Measurements from ENCODE around the gene ADGRG6.

The ADGRG6 gene

DNA sequence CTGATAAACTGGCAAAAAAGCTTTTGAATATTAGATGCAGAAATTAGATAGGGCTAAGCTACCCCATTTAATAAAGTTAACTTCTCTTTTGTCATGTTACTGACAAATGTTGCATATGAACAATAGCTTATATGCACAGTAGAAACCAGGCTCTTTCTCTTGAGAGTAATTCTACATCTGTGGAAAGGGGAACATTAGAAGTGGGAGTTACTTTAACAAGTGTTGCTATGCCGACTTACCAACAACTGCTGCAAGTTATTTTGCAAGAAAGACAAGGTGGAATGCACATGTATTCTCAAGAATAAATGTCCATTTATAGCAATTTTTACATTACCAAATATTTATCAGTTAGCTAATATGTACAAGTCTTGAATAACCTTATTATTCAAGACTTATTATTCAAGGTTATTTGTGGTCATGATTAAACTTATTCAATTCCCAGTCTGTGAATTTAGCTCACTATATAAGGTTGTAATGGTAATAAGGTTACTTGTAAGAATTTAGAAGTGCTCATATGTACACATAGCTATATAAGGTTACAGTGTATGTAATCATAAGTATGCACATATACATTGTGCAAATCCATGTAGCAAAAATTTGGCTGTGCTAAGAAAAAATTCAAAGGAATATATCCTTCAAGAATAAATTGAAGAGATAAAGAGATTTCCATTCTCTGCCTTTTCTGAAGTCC lies 38.3 kb downstream of the ADGRG6 start:
- Histone ChIP-seq H2AK5ac (ENCODE audit: low read length, severe bottlenecking) (no peak overlapping the region), H2BK5ac (ENCODE audit: low read depth, low read length, poor library complexity, severe bottlenecking) (no peak overlapping the region), H4K8ac (ENCODE audit: low read length) (no peak overlapping the region), H3K36me3 (ENCODE audit: control insufficient read depth in 1 of 2, insufficient read depth in 2 of 2, low read depth in 1 of 2, low read length in 2 of 2) (no peaks in the 10 kb centered on the region), H3K14ac (ENCODE audit: low read length in 2 of 2) (no peak overlapping the region), H3K23ac (ENCODE audit: low read length in 2 of 2) (no peak overlapping the region), H3K79me1 (replicated peaks; ENCODE audit: low read length, poor library complexity, severe bottlenecking) (no peaks in the 10 kb centered on the region), H3K4me3 (ENCODE audit: insufficient read depth in 1 of 2, low read depth in 1 of 2, low read length in 2 of 2) (no peak overlapping the region), H4K91ac (ENCODE audit: low read length) (no peak overlapping the region), H3K27ac (ENCODE audit: low read length, poor library complexity, severe bottlenecking) (no peak overlapping the region), H3K18ac (ENCODE audit: low read depth in 1 of 2, low read length in 2 of 2) (no peak overlapping the region), H2BK120ac (ENCODE audit: low read depth, low read length) (no peak overlapping the region), H2AFZ (ENCODE audit: low read depth, low read length) (no peak overlapping the region), H3K4me1 (ENCODE audit: control insufficient read depth, insufficient read depth, low read depth, low read length) (no peaks in the 10 kb centered on the region), H2BK12ac (ENCODE audit: low read length in 2 of 2) (no peak overlapping the region), H2BK15ac (ENCODE audit: low read depth, poor library complexity, severe bottlenecking) (no peak overlapping the region), H3K27me3 (ENCODE audit: control insufficient read depth in 1 of 2, insufficient read depth in 1 of 2, low read length in 2 of 2) (no peaks in the 10 kb centered on the region), H3K4me2 (ENCODE audit: low read length, poor library complexity, severe bottlenecking) (no peak overlapping the region), H3K9me3 (ENCODE audit: control insufficient read depth, low read length) (no peaks in the 10 kb centered on the region), H3K9ac (ENCODE audit: low read length) (no peak overlapping the region), H3K4ac (ENCODE audit: low read depth in 1 of 2, low read length in 2 of 2) (no peak overlapping the region)
- DNase-seq, result no peak
- 100% methylated on average over 1 of the region's 1 CpG for WGBS

DNA sequence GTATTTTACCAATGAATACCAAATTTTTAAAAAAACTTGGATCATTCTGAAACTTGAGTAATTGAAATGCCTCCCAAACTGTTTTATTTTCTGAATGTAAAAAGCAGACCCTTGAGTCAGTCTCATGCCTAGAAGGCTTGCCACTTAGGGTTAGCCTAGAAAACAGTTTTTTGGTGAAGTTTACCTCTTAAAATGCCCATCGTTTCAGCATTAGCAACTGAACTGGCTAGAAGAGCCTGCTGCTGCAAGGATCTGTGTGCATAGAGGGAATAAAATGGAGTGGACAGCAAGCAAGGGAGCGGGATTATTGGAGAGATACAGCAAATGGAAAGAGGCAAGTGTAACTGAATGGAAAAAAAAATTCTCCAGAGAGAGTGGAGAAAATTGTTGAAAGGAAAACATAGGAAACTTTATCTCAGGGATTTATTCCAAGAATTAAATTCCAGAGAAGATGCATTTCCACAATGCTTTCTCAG lies 40.1 kb downstream of the ADGRG6 start:
- no peak for DNase-seq
- no peak overlapping the region for H4K91ac ChIP-seq (ENCODE audit: low read length)
- no peak overlapping the region for H3K9ac ChIP-seq (ENCODE audit: low read length)
- no peaks in the 10 kb centered on the region for H3K36me3 ChIP-seq (ENCODE audit: control insufficient read depth in 1 of 2, insufficient read depth in 2 of 2, low read depth in 1 of 2, low read length in 2 of 2)
- no peak overlapping the region for H3K4ac ChIP-seq (ENCODE audit: low read depth in 1 of 2, low read length in 2 of 2)
- H2BK15ac ChIP-seq (ENCODE audit: low read depth, poor library complexity, severe bottlenecking), result no peak overlapping the region
- no peak overlapping the region for H2BK5ac ChIP-seq (ENCODE audit: low read depth, low read length, poor library complexity, severe bottlenecking)
- no peak overlapping the region for H3K23ac ChIP-seq (ENCODE audit: low read length in 2 of 2)
- no peak overlapping the region for H2AFZ ChIP-seq (ENCODE audit: low read depth, low read length)
- no peaks in the 10 kb centered on the region for H3K9me3 ChIP-seq (ENCODE audit: control insufficient read depth, low read length)
- no peaks in the 10 kb centered on the region for H3K27me3 ChIP-seq (ENCODE audit: control insufficient read depth in 1 of 2, insufficient read depth in 1 of 2, low read length in 2 of 2)
- no peak overlapping the region for H2BK120ac ChIP-seq (ENCODE audit: low read depth, low read length)
- H3K4me3 ChIP-seq (ENCODE audit: insufficient read depth in 1 of 2, low read depth in 1 of 2, low read length in 2 of 2), result no peak overlapping the region
- no peaks in the 10 kb centered on the region for H3K4me1 ChIP-seq (ENCODE audit: control insufficient read depth, insufficient read depth, low read depth, low read length)
- H4K8ac ChIP-seq (ENCODE audit: low read length), result no peak overlapping the region
- H3K27ac ChIP-seq (ENCODE audit: low read length, poor library complexity, severe bottlenecking), result no peak overlapping the region
- H3K14ac ChIP-seq (ENCODE audit: low read length in 2 of 2), result no peak overlapping the region
- WGBS, result 96% methylated on average over 2 of the region's 2 CpGs
- no peak overlapping the region for H3K18ac ChIP-seq (ENCODE audit: low read depth in 1 of 2, low read length in 2 of 2)
- no peak overlapping the region for H2AK5ac ChIP-seq (ENCODE audit: low read length, severe bottlenecking)
- no peaks in the 10 kb centered on the region for H3K79me1 ChIP-seq (replicated peaks; ENCODE audit: low read length, poor library complexity, severe bottlenecking)
- H2BK12ac ChIP-seq (ENCODE audit: low read length in 2 of 2), result no peak overlapping the region
- H3K4me2 ChIP-seq (ENCODE audit: low read length, poor library complexity, severe bottlenecking), result no peak overlapping the region

DNA sequence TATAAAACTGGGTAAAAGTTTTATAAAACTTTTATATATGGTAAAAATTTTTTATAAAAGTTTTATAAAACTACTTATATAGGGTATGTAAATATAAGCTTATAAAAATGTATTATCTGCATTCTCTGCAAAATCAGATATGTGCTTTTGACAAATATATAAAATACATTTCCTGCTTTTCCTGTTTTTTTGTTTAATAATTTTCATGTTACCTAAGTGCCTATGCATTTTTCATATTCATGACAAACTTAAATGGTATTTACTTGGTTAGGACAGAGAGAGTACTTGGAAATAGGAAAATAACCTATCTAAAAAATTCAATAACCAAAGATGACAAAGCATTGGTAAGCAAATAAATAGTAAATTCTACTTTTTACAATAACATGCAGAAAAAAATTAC lies 41.2 kb downstream of the ADGRG6 start:
- Histone ChIP-seq H3K36me3 (ENCODE audit: control insufficient read depth in 1 of 2, insufficient read depth in 2 of 2, low read depth in 1 of 2, low read length in 2 of 2) (no peaks in the 10 kb centered on the region), H3K27me3 (ENCODE audit: control insufficient read depth in 1 of 2, insufficient read depth in 1 of 2, low read length in 2 of 2) (no peaks in the 10 kb centered on the region), H3K4ac (ENCODE audit: low read depth in 1 of 2, low read length in 2 of 2) (no peak overlapping the region), H2AK5ac (ENCODE audit: low read length, severe bottlenecking) (no peak overlapping the region), H2BK15ac (ENCODE audit: low read depth, poor library complexity, severe bottlenecking) (no peak overlapping the region), H3K23ac (ENCODE audit: low read length in 2 of 2) (no peak overlapping the region), H3K27ac (ENCODE audit: low read length, poor library complexity, severe bottlenecking) (no peak overlapping the region), H3K9ac (ENCODE audit: low read length) (no peak overlapping the region), H3K4me2 (ENCODE audit: low read length, poor library complexity, severe bottlenecking) (no peak overlapping the region), H4K8ac (ENCODE audit: low read length) (no peak overlapping the region), H3K4me1 (ENCODE audit: control insufficient read depth, insufficient read depth, low read depth, low read length) (no peaks in the 10 kb centered on the region), H3K18ac (ENCODE audit: low read depth in 1 of 2, low read length in 2 of 2) (no peak overlapping the region), H3K4me3 (ENCODE audit: insufficient read depth in 1 of 2, low read depth in 1 of 2, low read length in 2 of 2) (no peak overlapping the region), H2BK12ac (ENCODE audit: low read length in 2 of 2) (no peak overlapping the region), H2BK120ac (ENCODE audit: low read depth, low read length) (no peak overlapping the region), H2BK5ac (ENCODE audit: low read depth, low read length, poor library complexity, severe bottlenecking) (no peak overlapping the region), H3K79me1 (replicated peaks; ENCODE audit: low read length, poor library complexity, severe bottlenecking) (no peaks in the 10 kb centered on the region), H2AFZ (ENCODE audit: low read depth, low read length) (no peak overlapping the region), H3K14ac (ENCODE audit: low read length in 2 of 2) (no peak overlapping the region), H4K91ac (ENCODE audit: low read length) (no peak overlapping the region), H3K9me3 (ENCODE audit: control insufficient read depth, low read length) (no peaks in the 10 kb centered on the region)
- no peak for DNase-seq

DNA sequence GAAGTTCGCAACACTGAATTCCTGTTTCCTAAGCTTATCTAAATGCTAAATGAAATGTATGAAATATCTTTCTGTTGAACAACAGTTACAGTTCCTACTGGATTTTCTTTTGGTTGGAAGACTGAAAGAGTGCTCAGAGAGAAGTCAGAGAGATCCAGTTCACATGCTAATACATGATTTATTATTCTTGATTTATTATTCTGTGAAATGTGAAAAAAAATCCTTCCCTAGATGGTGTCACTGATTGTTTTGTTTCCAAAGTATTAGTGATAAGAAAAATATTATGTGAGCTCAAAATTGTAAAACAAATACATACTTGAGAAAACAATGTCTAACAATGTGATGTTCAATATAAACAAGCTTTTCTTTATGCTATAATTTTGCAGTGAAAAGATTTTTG lies 42.1 kb downstream of the ADGRG6 start:
- no peak overlapping the region for H3K18ac ChIP-seq (ENCODE audit: low read depth in 1 of 2, low read length in 2 of 2)
- H3K14ac ChIP-seq (ENCODE audit: low read length in 2 of 2), result no peak overlapping the region
- no peaks in the 10 kb centered on the region for H3K79me1 ChIP-seq (replicated peaks; ENCODE audit: low read length, poor library complexity, severe bottlenecking)
- no peak overlapping the region for H4K8ac ChIP-seq (ENCODE audit: low read length)
- H3K27me3 ChIP-seq (ENCODE audit: control insufficient read depth in 1 of 2, insufficient read depth in 1 of 2, low read length in 2 of 2), result no peaks in the 10 kb centered on the region
- no peak overlapping the region for H2BK120ac ChIP-seq (ENCODE audit: low read depth, low read length)
- no peaks in the 10 kb centered on the region for H3K9me3 ChIP-seq (ENCODE audit: control insufficient read depth, low read length)
- H3K4me1 ChIP-seq (ENCODE audit: control insufficient read depth, insufficient read depth, low read depth, low read length), result no peaks in the 10 kb centered on the region
- no peak overlapping the region for H2BK12ac ChIP-seq (ENCODE audit: low read length in 2 of 2)
- no peak overlapping the region for H2AK5ac ChIP-seq (ENCODE audit: low read length, severe bottlenecking)
- no peak overlapping the region for H4K91ac ChIP-seq (ENCODE audit: low read length)
- WGBS, result no CpG with 5 or more reads among the region's 1 CpG
- H3K27ac ChIP-seq (ENCODE audit: low read length, poor library complexity, severe bottlenecking), result no peak overlapping the region
- no peak for DNase-seq
- no peak overlapping the region for H2BK15ac ChIP-seq (ENCODE audit: low read depth, poor library complexity, severe bottlenecking)
- no peak overlapping the region for H3K4me2 ChIP-seq (ENCODE audit: low read length, poor library complexity, severe bottlenecking)
- no peak overlapping the region for H3K9ac ChIP-seq (ENCODE audit: low read length)
- no peak overlapping the region for H2BK5ac ChIP-seq (ENCODE audit: low read depth, low read length, poor library complexity, severe bottlenecking)
- no peaks in the 10 kb centered on the region for H3K36me3 ChIP-seq (ENCODE audit: control insufficient read depth in 1 of 2, insufficient read depth in 2 of 2, low read depth in 1 of 2, low read length in 2 of 2)
- no peak overlapping the region for H2AFZ ChIP-seq (ENCODE audit: low read depth, low read length)
- H3K23ac ChIP-seq (ENCODE audit: low read length in 2 of 2), result no peak overlapping the region
- H3K4me3 ChIP-seq (ENCODE audit: insufficient read depth in 1 of 2, low read depth in 1 of 2, low read length in 2 of 2), result no peak overlapping the region
- H3K4ac ChIP-seq (ENCODE audit: low read depth in 1 of 2, low read length in 2 of 2), result no peak overlapping the region
